Astrocyte (in vitro differentiated cells and primary cell): Measurements from ENCODE around the gene ATXN10. TPM values are rescaled to one million over a fixed set of nuclear protein-coding genes. Genes with fewer than 3 reads are reported as not detected.

Source experiments
- DNase-seq: peaks from one replicate; pipeline ENCODE4 v3.0.0-alpha.2; 2010; ENCODE audit warnings: low read depth
- FAIRE-seq: peaks from 2 replicates; lab custom pipeline; 2011; peaks lifted over from hg19 to GRCh38; lab: Jason Lieb, UNC
- H2AFZ ChIP-seq: 2 replicates; pipeline ENCODE4 v1.6.0; 2012; ENCODE audit warnings: low read depth, low read length, inconsistent platforms
- H3K27ac ChIP-seq: 2 replicates; pipeline ENCODE4 v1.5.1; 2011; ENCODE audit warnings: low read depth, low read length, inconsistent platforms
- H3K27me3 ChIP-seq: 2 replicates; pipeline ENCODE4 v1.6.0; 2011; ENCODE audit warnings: low read length, inconsistent platforms; ENCODE audit not compliant: insufficient read depth
- H3K36me3 ChIP-seq: 2 replicates; pipeline ENCODE4 v1.5.1; 2011; ENCODE audit warnings: low read length, inconsistent platforms; ENCODE audit not compliant: insufficient read depth
- H3K4me1 ChIP-seq: 2 replicates; pipeline ENCODE4 v1.5.1; 2011; ENCODE audit warnings: low read length, inconsistent platforms; ENCODE audit not compliant: insufficient read depth
- H3K4me2 ChIP-seq: 2 replicates; pipeline ENCODE4 v1.6.0; 2012; ENCODE audit warnings: low read length, inconsistent platforms
- H3K4me3 ChIP-seq: 2 replicates; pipeline ENCODE4 v1.5.1; 2011; ENCODE audit warnings: low read depth, mild to moderate bottlenecking, low read length, inconsistent platforms; ENCODE audit not compliant: insufficient read depth
- H3K79me2 ChIP-seq: 2 replicates; pipeline ENCODE4 v1.6.0; 2012; ENCODE audit warnings: mild to moderate bottlenecking, low read length, inconsistent platforms; ENCODE audit not compliant: insufficient read depth
- H3K9ac ChIP-seq: 2 replicates; pipeline ENCODE4 v1.6.0; 2012; ENCODE audit warnings: mild to moderate bottlenecking, low read length, inconsistent platforms
- H3K9me3 ChIP-seq: 2 replicates; pipeline ENCODE4 v1.5.1; 2012; ENCODE audit warnings: low read depth, mild to moderate bottlenecking, low read length, inconsistent platforms; ENCODE audit not compliant: insufficient read depth
- H4K20me1 ChIP-seq: 2 replicates; pipeline ENCODE4 v1.6.0; 2012; ENCODE audit warnings: low read length, inconsistent platforms; ENCODE audit not compliant: insufficient read depth
- H3K27ac Mint-ChIP-seq: one replicate; pipeline ENCODE4 v1.8.0; 2021; ENCODE audit warnings: mild to moderate bottlenecking, mixed read lengths; ENCODE audit not compliant: unreplicated experiment
- H3K27me3 Mint-ChIP-seq: one replicate; pipeline ENCODE4 v1.8.0; 2021; ENCODE audit warnings: low read depth, mixed read lengths; ENCODE audit not compliant: unreplicated experiment
- H3K36me3 Mint-ChIP-seq: one replicate; pipeline ENCODE4 v1.8.0; 2021; ENCODE audit warnings: low read depth, mixed read lengths; ENCODE audit not compliant: unreplicated experiment
- H3K4me1 Mint-ChIP-seq: one replicate; pipeline ENCODE4 v1.8.0; 2021; ENCODE audit warnings: low read depth, mixed read lengths; ENCODE audit not compliant: unreplicated experiment
- H3K4me3 Mint-ChIP-seq: one replicate; pipeline ENCODE4 v1.8.0; 2021; ENCODE audit warnings: mild to moderate bottlenecking, moderate library complexity, mixed read lengths; ENCODE audit not compliant: unreplicated experiment
- H3K9me3 Mint-ChIP-seq: one replicate; pipeline ENCODE4 v1.8.0; 2021; ENCODE audit warnings: mild to moderate bottlenecking, mixed read lengths; ENCODE audit not compliant: unreplicated experiment
- EZH2 ChIP-seq: IDR thresholded peaks from 2 replicates; pipeline ENCODE4 v1.6.1; 2012; ENCODE audit warnings: mild to moderate bottlenecking, low read length, inconsistent platforms; ENCODE audit not compliant: insufficient read depth
- total RNA-seq: library from RNA; stranded (reverse); gene quantifications from 2 replicates; pipeline ENCODE4 v1.2.1, GENCODE V29; 2021
- TF ChIP-seq, protein P1 (sequence below): IDR thresholded peaks from 2 replicates; pipeline ENCODE4 v1.5.1; 2011; ENCODE audit warnings: low read depth, mild to moderate bottlenecking, inconsistent platforms, low read length, moderate library complexity; ENCODE audit not compliant: insufficient read depth

ATXN10 gene
- total RNA-seq, 1 donor from 2014 or later = 195 TPM

DNA sequence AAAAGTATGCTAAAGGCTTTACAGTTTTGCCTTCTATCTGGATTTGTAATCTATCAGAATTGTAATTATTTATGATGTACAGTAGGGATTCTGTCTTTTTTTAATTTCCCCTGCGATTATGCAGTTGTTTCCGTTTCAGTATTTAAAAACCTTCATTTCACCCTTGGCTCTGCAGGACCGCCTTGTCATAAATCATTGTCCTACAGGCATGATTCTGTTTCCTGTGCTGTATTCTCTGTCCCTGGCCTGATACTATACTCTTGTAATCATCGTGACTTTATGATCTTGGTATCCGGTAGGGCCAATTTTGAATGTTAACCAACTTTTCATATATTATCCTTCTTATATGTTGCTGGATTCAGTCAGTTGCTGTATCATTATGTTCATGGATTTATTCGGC lies 151.7 kb downstream of the ATXN10 start:
- Mint-ChIP-seq H3K9me3 (no peaks in the 10 kb centered on the region), H3K36me3 (peaks cover 25% of the 10 kb centered on the region), H3K4me1 (peaks cover 6% of the 10 kb centered on the region), H3K27me3 (no peaks in the 10 kb centered on the region), H3K27ac (no peak overlapping the region), H3K4me3 (no peak overlapping the region)
- no peak overlapping the region for H2AFZ ChIP-seq
- DNase-seq (no peak), FAIRE-seq (no peak)
- H3K27ac ChIP-seq = no peak overlapping the region
- no peaks in the 10 kb centered on the region for H3K27me3 ChIP-seq
- H3K4me1 ChIP-seq = peaks cover 3% of the 10 kb centered on the region
- no peak for TF ChIP-seq EZH2
- TF ChIP-seq, protein P1, sequence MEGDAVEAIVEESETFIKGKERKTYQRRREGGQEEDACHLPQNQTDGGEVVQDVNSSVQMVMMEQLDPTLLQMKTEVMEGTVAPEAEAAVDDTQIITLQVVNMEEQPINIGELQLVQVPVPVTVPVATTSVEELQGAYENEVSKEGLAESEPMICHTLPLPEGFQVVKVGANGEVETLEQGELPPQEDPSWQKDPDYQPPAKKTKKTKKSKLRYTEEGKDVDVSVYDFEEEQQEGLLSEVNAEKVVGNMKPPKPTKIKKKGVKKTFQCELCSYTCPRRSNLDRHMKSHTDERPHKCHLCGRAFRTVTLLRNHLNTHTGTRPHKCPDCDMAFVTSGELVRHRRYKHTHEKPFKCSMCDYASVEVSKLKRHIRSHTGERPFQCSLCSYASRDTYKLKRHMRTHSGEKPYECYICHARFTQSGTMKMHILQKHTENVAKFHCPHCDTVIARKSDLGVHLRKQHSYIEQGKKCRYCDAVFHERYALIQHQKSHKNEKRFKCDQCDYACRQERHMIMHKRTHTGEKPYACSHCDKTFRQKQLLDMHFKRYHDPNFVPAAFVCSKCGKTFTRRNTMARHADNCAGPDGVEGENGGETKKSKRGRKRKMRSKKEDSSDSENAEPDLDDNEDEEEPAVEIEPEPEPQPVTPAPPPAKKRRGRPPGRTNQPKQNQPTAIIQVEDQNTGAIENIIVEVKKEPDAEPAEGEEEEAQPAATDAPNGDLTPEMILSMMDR = no peak
- no peaks in the 10 kb centered on the region for H3K9me3 ChIP-seq
- H3K36me3 ChIP-seq = peaks cover 6% of the 10 kb centered on the region
- H3K4me3 ChIP-seq = no peak overlapping the region
- no peak overlapping the region for H3K9ac ChIP-seq
- H3K4me2 ChIP-seq = no peak overlapping the region
- peaks cover 16% of the 10 kb centered on the region for H4K20me1 ChIP-seq
- H3K79me2 ChIP-seq = peaks cover 14% of the 10 kb centered on the region

DNA sequence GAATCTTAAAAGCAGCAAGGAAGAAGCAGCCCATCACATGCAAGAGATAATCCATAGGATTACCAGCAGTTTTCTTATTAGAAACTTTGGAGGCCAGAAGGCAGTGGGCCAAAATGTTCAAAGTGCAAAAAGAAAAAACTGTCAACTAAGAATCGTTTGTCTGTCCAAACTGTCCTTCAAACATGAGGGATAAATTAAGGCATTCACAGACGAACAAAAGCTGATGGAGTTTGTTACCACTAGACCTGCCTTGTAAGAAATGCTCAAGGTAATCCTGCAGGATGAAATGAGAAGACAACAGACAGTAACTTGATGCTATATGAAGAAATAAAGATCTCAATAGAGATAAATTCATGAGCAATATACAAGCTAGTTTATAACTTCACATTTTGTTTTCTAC lies 154.9 kb downstream of the ATXN10 start:
- H3K27me3 ChIP-seq = no peaks in the 10 kb centered on the region
- no peak overlapping the region for H3K9ac ChIP-seq
- peaks cover 4% of the 10 kb centered on the region for H3K9me3 Mint-ChIP-seq
- H3K36me3 Mint-ChIP-seq = peaks cover 28% of the 10 kb centered on the region
- DNase-seq (no peak), FAIRE-seq (no peak)
- H3K27ac ChIP-seq = no peak overlapping the region
- H3K79me2 ChIP-seq = peaks cover 10% of the 10 kb centered on the region
- peaks cover 11% of the 10 kb centered on the region for H3K4me1 ChIP-seq
- H3K4me3 ChIP-seq = no peak overlapping the region
- no peak overlapping the region for H3K4me2 ChIP-seq
- H4K20me1 ChIP-seq = peaks cover 8% of the 10 kb centered on the region
- no peaks in the 10 kb centered on the region for H3K27me3 Mint-ChIP-seq
- TF ChIP-seq EZH2 = no peak
- TF ChIP-seq, protein P1 = no peak
- peaks cover 6% of the 10 kb centered on the region for H3K36me3 ChIP-seq
- H3K4me1 Mint-ChIP-seq = peaks cover 15% of the 10 kb centered on the region
- H3K27ac Mint-ChIP-seq = no peak overlapping the region
- no peak overlapping the region for H3K4me3 Mint-ChIP-seq
- no peaks in the 10 kb centered on the region for H3K9me3 ChIP-seq
- H2AFZ ChIP-seq = no peak overlapping the region

DNA sequence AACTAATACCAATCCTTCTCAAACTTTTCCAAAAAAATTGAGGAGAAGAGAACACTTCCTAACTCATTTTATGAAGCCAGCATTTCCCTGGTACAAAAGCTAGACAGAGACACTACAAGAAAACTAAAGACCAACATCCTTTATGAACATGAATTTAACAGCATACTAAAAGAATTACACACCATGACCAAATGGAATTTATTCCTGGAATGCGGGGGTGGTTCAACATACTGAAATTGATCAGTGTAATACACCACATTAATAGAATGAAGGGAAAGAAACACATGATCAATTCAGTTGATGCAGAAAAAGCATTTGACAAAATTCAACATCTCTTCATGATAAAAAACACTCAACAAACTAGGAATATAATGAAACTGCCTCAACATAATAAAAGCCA lies 157.2 kb downstream of the ATXN10 start:
- Histone ChIP-seq H3K9ac (no peak overlapping the region), H3K4me1 (peaks cover 15% of the 10 kb centered on the region), H3K27ac (no peak overlapping the region), H4K20me1 (peaks cover 15% of the 10 kb centered on the region), H2AFZ (no peak overlapping the region), H3K4me3 (no peak overlapping the region), H3K4me2 (peak overlapping the region; percentile 13), H3K27me3 (no peaks in the 10 kb centered on the region), H3K36me3 (peaks cover 9% of the 10 kb centered on the region), H3K9me3 (no peaks in the 10 kb centered on the region), H3K79me2 (peaks cover 4% of the 10 kb centered on the region)
- TF ChIP-seq EZH2 = no peak
- TF ChIP-seq, protein P1 = no peak
- Mint-ChIP-seq H3K27me3 (no peaks in the 10 kb centered on the region), H3K36me3 (peaks cover 17% of the 10 kb centered on the region), H3K27ac (peak overlapping the region; percentile 48), H3K9me3 (peaks cover 4% of the 10 kb centered on the region), H3K4me1 (peaks cover 34% of the 10 kb centered on the region), H3K4me3 (peak overlapping the region; percentile 28)
- FAIRE-seq (peak; percentile 43), DNase-seq (peak; percentile 52)
